Measurements from ENCODE around the gene HBEGF. TPM values are rescaled to one million over a fixed set of nuclear protein-coding genes. Genes with fewer than 3 reads are reported as not detected.

HBEGF gene
- total RNA-seq, 2 donors from 2014 or later = 3.1 to 7.3 TPM

GRCh38 chr5:140365941-140366340 lies 19.5 kb upstream of the HBEGF start:
- 86 to 90% methylated on average over 4 of the region's 4 CpGs for WGBS, 2 donors
- TF ChIP-seq POLR2A (IDR thresholded peaks at IDR 0.05) (no peak), CTCF (IDR thresholded peaks at IDR 0.05) (no peak)

GRCh38 chr5:140365282-140365681 lies 18.9 kb upstream of the HBEGF start:
- no peak overlapping the region for H3K27ac ChIP-seq
- H3K27me3 ChIP-seq = no peaks in the 10 kb centered on the region
- 64 to 67% methylated on average over 3 of the region's 3 CpGs for WGBS, 2 donors
- no peak overlapping the region for H3K4me3 ChIP-seq
- ATAC-seq (no peak), DNase-seq (no peak)
- H3K4me1 ChIP-seq = peaks cover 9% of the 10 kb centered on the region
- H3K9me3 ChIP-seq = no peaks in the 10 kb centered on the region
- intact Hi-C loops (cut with DNase I) = no loop called here
- H3K36me3 ChIP-seq (replicated peaks in 1 of 2; ENCODE audit: insufficient read depth in 1 of 2, low read depth in 2 of 2) = no peaks in the 10 kb centered on the region
- TF ChIP-seq CTCF (IDR thresholded peaks at IDR 0.05) (no peak), POLR2A (IDR thresholded peaks at IDR 0.05) (no peak)

More at GRCh38 chr5:140365941-140366340, 19.5 kb upstream of the HBEGF start:
- intact Hi-C loops (cut with DNase I) = no loop called here
- ATAC-seq = no peak
- H3K4me3 ChIP-seq = no peak overlapping the region
- no peaks in the 10 kb centered on the region for H3K36me3 ChIP-seq (replicated peaks in 1 of 2; ENCODE audit: insufficient read depth in 1 of 2, low read depth in 2 of 2)
- H3K27ac ChIP-seq = no peak overlapping the region
- no peak for DNase-seq
- no peaks in the 10 kb centered on the region for H3K9me3 ChIP-seq
- no peaks in the 10 kb centered on the region for H3K27me3 ChIP-seq
- H3K4me1 ChIP-seq = peaks cover 9% of the 10 kb centered on the region

GRCh38 chr5:140364472-140364765 lies 18.0 kb upstream of the HBEGF start:
- whole genome bisulfite sequencing, 2 donors = 83 to 85% methylated on average over 1 to 3 of the region's 3 CpGs
- intact Hi-C loops (cut with DNase I) = no loop called here

GRCh38 chr5:140363631-140364471 lies 17.4 kb upstream of the HBEGF start:
- H3K9me3 ChIP-seq = no peaks in the 10 kb centered on the region
- H3K4me3 ChIP-seq = no peak overlapping the region
- DNase-seq (no peak), ATAC-seq (no peak)
- H3K27me3 ChIP-seq = no peaks in the 10 kb centered on the region
- peaks cover 9% of the 10 kb centered on the region for H3K4me1 ChIP-seq
- intact Hi-C loops (cut with DNase I) = no loop called here
- TF ChIP-seq POLR2A (IDR thresholded peaks at IDR 0.05) (no peak), CTCF (IDR thresholded peaks at IDR 0.05) (no peak)
- WGBS, 2 donors = 47 to 81% methylated on average over 4 to 20 of the region's 20 CpGs
- no peaks in the 10 kb centered on the region for H3K36me3 ChIP-seq (replicated peaks in 1 of 2; ENCODE audit: insufficient read depth in 1 of 2, low read depth in 2 of 2)
- no peak overlapping the region for H3K27ac ChIP-seq

More at GRCh38 chr5:140364472-140364765, 18.0 kb upstream of the HBEGF start:
- no peak for TF ChIP-seq CTCF (IDR thresholded peaks at IDR 0.05)
- TF ChIP-seq POLR2A (IDR thresholded peaks at IDR 0.05) = no peak
- Histone ChIP-seq H3K27me3 (no peaks in the 10 kb centered on the region), H3K4me1 (peaks cover 9% of the 10 kb centered on the region), H3K9me3 (no peaks in the 10 kb centered on the region), H3K27ac (no peak overlapping the region), H3K36me3 (replicated peaks in 1 of 2; ENCODE audit: insufficient read depth in 1 of 2, low read depth in 2 of 2) (no peaks in the 10 kb centered on the region), H3K4me3 (no peak overlapping the region)
- ATAC-seq (no peak), DNase-seq (no peak)
